LNCaP clone FGC (cell line): ENCODE measurements around the gene ECEL1.
A peak's percentile ranks its signal among the peaks of the same experiment; 100 is the strongest.

Experiments used
- DNase-seq: peaks from one replicate; pipeline ENCODE4 v3.0.0-alpha.2; 2011; ENCODE audit warnings: low read depth
- H3K4me3 ChIP-seq: 2 replicates; pipeline ENCODE4 v1.5.1; 2011; ENCODE audit warnings: mild to moderate bottlenecking, low read depth, low read length, control low read depth
- CTCF ChIP-seq: IDR thresholded peaks from 2 replicates; pipeline ENCODE4 v1.5.1; 2012; ENCODE audit warnings: mild to moderate bottlenecking; ENCODE audit not compliant: control insufficient read depth, insufficient read depth; ENCODE audit errors: extremely low read depth

ECEL1 gene

DNA sequence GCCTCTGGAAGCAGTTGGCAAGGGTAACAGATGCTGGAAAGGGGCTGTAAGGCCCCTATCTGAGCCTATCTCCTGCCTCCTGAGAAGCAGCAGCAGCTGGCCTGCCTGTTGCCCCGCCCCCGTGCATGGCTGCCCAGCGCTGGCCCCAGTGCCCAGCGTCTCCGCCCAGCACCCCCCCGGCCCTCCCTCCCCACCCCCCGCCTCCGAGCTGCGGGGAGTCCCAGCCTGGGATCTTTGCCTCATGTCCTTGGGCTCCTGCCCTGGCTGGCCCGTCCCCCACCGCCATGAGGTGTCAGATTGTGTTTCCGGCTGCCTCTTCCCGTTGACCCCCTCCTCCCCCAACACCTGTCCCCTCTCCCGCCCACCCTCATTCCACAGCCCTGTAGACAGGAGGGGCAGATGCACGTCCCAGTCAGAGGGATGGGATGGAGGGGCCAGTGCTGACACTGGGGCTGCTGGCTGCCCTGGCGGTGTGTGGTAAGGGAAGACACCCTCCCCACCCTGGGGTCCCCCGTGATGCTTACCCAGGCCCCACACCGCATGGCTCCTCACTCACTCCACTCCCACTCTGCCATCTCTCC, 38.2 kb upstream of the ECEL1 start, which contains the start of gene CHRND:
TSS of gene CHRND (plus strand) at position 370 of the 581 bp plus-strand sequence. CDS start at position 426, 56 bp downstream.
- H3K4me3 ChIP-seq = no peak within 1 kb of the TSS
- TF ChIP-seq CTCF = no peak
- DNase-seq = no peak

- H3K4me3 ChIP-seq = no peak overlapping the region
- DNase-seq = no peak
- no peak for TF ChIP-seq CTCF
These were observed 37.6 kb upstream of the ECEL1 start for GRCh38 chr2:232525199-232525598.

GRCh38 chr2:232524771-232525170, 37.1 kb upstream of the ECEL1 start:
- H3K4me3 ChIP-seq = no peak overlapping the region
- no peak for TF ChIP-seq CTCF
- DNase-seq = no peak

GRCh38 chr2:232523682-232524597, 36.3 kb upstream of the ECEL1 start:
- TF ChIP-seq CTCF = peak; percentile 40; the same call in 1 of the 2 replicates
- DNase-seq = no peak
- no peak overlapping the region for H3K4me3 ChIP-seq

DNA sequence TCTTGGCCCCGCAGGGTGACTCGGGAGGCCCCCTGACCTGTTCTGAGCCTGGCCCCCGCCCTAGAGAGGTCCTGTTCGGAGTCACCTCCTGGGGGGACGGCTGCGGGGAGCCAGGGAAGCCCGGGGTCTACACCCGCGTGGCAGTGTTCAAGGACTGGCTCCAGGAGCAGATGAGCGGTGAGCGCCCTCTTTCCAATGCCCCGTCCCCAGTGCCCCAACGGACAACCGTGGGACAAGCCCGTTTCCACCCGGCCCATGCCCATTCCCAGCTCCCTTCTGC, 35.7 kb upstream of the ECEL1 start:
- H3K4me3 ChIP-seq = no peak overlapping the region

DNA sequence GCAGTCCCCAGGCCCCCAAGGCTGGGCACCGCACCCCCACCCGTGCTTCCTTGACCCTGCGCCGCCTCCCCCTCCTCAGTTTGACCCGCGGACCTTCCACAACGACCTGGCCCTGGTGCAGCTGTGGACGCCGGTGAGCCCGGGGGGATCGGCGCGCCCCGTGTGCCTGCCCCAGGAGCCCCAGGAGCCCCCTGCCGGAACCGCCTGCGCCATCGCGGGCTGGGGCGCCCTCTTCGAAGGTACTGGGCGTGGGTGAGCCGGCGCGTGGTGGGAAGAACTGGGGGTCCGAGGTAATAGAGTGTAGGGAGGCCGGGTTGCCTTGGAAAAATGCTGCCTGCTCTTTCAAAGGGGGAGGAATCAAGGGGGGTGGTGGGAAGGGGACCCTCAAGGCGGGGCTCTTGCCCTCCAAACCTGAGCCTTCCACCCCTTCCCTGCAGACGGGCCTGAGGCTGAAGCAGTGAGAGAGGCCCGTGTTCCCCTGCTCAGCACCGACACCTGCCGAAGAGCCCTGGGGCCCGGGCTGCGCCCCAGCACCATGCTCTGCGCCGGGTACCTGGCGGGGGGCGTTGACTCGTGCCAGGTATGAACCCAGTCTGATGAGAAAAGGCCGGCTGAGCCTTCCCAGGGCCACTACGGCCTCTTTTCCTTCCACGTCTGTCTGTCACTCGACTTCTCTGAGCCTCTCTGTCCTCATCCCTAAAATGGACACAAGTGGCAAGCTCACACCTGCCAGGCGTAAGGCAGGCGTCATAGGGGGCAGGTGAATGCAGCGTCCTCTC, 35.2 kb upstream of the ECEL1 start:
- no peak for TF ChIP-seq CTCF
- H3K4me3 ChIP-seq = no peak overlapping the region

More for the DNA sequence above, 35.7 kb upstream of the ECEL1 start:
- no peak for TF ChIP-seq CTCF
- DNase-seq = no peak

More for the DNA sequence above, 35.2 kb upstream of the ECEL1 start:
- no peak for DNase-seq
